Heart left ventricle (tissue), 13 donors: ENCODE results near the gene SLC6A18.

Experiments
- POLR2A ChIP-seq, 2 donors: fragments of 450-650 bp; IDR thresholded peaks; one replicate each; pipeline ENCODE4 v1.6.1; 2017; ENCODE audit warnings: antibody characterized with exemption in 2 of 2, mild to moderate bottlenecking in 2 of 2, moderate library complexity in 2 of 2
- TF ChIP-seq, protein P1 (sequence below), 12 donors: fragments of 200-600 bp; sonication (generic) in 4 of 12; IDR thresholded peaks; one replicate each; pipeline versions ENCODE4 v1.5.0 to v1.8.0; 2018 to 2022; ENCODE audit warnings: antibody characterized with exemption in 12 of 12, mild to moderate bottlenecking in 5 of 12
- donor health status: ischemic (EF 13 %, LVEDD 7.1; RV severe dilation, severe dysfunction).
- donor health status: DM: no; HTN: yes; CAD: no.
- donor health status: DM: no; HTN: no; CAD: no.
- donor health status: ischemic (EF 25% LVEDD 6.9; RV normal size, moderate dysfunction).
- donor health status: ischemic (EF 25% LVEDD 5.7; RV mildly dilated, moderate dysfunction).
- donor health status: ischemic (EF 35%, LVEDD 5.7; RV mildly dilated, moderate dysfunction).
- donor health status: nonischemic (EF 11% LVEDD 7.7; RV severe dilation, severe dysfunction).
- donor health status: DM: yes; HTN: yes; CAD: no.
- donor health status: PGD.
- donor health status: ischemic (EF 29% LVEDD 5.4; RV normal size, mild dysfunction).
- donor health status: nonischemic (EF 23%, LVEDD 6.1; RV moderate dilation, normal function).

DNA sequence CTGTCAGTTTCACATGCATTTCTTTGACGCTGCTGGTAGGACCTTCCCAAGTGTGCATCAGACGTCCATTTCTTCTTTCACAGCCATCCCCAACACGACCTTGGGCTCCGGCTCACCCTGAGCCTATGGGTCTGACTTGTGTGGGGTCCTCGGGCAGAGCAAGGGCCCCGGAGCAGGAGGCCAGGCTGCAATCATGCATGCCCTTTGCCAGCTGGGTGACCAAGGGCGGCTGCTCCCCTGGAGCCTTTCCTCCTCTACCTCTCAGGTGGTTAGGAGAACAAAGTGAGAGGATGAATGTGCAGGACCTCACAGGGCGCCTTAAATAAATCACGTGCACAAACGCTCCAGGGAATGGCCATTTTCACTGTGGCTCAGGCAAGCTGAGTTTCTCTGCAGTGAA, 36.5 kb downstream of the SLC6A18 start:
- TF ChIP-seq, protein P1, sequence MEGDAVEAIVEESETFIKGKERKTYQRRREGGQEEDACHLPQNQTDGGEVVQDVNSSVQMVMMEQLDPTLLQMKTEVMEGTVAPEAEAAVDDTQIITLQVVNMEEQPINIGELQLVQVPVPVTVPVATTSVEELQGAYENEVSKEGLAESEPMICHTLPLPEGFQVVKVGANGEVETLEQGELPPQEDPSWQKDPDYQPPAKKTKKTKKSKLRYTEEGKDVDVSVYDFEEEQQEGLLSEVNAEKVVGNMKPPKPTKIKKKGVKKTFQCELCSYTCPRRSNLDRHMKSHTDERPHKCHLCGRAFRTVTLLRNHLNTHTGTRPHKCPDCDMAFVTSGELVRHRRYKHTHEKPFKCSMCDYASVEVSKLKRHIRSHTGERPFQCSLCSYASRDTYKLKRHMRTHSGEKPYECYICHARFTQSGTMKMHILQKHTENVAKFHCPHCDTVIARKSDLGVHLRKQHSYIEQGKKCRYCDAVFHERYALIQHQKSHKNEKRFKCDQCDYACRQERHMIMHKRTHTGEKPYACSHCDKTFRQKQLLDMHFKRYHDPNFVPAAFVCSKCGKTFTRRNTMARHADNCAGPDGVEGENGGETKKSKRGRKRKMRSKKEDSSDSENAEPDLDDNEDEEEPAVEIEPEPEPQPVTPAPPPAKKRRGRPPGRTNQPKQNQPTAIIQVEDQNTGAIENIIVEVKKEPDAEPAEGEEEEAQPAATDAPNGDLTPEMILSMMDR (IDR thresholded peaks at IDR 0.05): no peak
- no peak for TF ChIP-seq POLR2A (IDR thresholded peaks at IDR 0.05)
